HL-60 (cell line): ENCODE measurements around the gene SENP5.
A peak's percentile ranks its signal among the peaks of the same experiment; 100 is the strongest.

Experiments
- DNase-seq, 2 experiments: peaks; one replicate each; pipeline ENCODE4 v3.0.0-alpha.2; 2010 to 2020; ENCODE audit warnings: low read depth in 1 of 2, low spot score in 1 of 2
- H3K27ac ChIP-seq: fragments of 250-450 bp; sonication (Bioruptor Pico); replicated peaks from 2 replicates; pipeline ENCODE4 v1.5.1; 2020; ENCODE audit warnings: mild to moderate bottlenecking, moderate library complexity
- H3K27me3 ChIP-seq: fragments of 250-450 bp; sonication (Bioruptor Pico); 2 replicates; pipeline ENCODE4 v1.5.1; 2021; ENCODE audit warnings: mild to moderate bottlenecking, moderate library complexity; ENCODE audit not compliant: insufficient read depth, poor library complexity, severe bottlenecking
- H3K4me3 ChIP-seq: replicated peaks from 2 replicates; pipeline ENCODE4 v1.5.1; 2011; ENCODE audit warnings: mild to moderate bottlenecking, control low read depth, low read length; ENCODE audit not compliant: insufficient read depth
- CTCF ChIP-seq: IDR thresholded peaks from one replicate; pipeline ENCODE4 v1.5.1; 2011; ENCODE audit warnings: low read length, control low read depth, inconsistent platforms; ENCODE audit not compliant: insufficient read depth
- GABPA ChIP-seq: IDR thresholded peaks from 2 replicates; pipeline ENCODE4 v1.6.1; 2012; ENCODE audit warnings: low read depth
- POLR2AphosphoS5 ChIP-seq: IDR thresholded peaks from 2 replicates; pipeline ENCODE4 v1.6.1; 2012; ENCODE audit warnings: low read depth
- SPI1 ChIP-seq: IDR thresholded peaks from 2 replicates; pipeline ENCODE4 v1.6.1; 2012; ENCODE audit warnings: low read depth, mild to moderate bottlenecking, borderline replicate concordance
- TF ChIP-seq, protein P1 (sequence below): IDR thresholded peaks from 2 replicates; pipeline ENCODE4 v1.6.1; 2012; ENCODE audit warnings: low read depth; ENCODE audit not compliant: insufficient replicate concordance

The SENP5 gene

GRCh38 chr3:196916995-196917394 is 49.3 kb downstream of the SENP5 start:
- Histone ChIP-seq H3K27ac (no peak overlapping the region), H3K4me3 (no peak overlapping the region), H3K27me3 (no peaks in the 10 kb centered on the region)
- TF ChIP-seq SPI1, result no peak
- no peak for TF ChIP-seq GABPA
- TF ChIP-seq, protein P1, sequence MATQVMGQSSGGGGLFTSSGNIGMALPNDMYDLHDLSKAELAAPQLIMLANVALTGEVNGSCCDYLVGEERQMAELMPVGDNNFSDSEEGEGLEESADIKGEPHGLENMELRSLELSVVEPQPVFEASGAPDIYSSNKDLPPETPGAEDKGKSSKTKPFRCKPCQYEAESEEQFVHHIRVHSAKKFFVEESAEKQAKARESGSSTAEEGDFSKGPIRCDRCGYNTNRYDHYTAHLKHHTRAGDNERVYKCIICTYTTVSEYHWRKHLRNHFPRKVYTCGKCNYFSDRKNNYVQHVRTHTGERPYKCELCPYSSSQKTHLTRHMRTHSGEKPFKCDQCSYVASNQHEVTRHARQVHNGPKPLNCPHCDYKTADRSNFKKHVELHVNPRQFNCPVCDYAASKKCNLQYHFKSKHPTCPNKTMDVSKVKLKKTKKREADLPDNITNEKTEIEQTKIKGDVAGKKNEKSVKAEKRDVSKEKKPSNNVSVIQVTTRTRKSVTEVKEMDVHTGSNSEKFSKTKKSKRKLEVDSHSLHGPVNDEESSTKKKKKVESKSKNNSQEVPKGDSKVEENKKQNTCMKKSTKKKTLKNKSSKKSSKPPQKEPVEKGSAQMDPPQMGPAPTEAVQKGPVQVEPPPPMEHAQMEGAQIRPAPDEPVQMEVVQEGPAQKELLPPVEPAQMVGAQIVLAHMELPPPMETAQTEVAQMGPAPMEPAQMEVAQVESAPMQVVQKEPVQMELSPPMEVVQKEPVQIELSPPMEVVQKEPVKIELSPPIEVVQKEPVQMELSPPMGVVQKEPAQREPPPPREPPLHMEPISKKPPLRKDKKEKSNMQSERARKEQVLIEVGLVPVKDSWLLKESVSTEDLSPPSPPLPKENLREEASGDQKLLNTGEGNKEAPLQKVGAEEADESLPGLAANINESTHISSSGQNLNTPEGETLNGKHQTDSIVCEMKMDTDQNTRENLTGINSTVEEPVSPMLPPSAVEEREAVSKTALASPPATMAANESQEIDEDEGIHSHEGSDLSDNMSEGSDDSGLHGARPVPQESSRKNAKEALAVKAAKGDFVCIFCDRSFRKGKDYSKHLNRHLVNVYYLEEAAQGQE, result no peak
- TF ChIP-seq POLR2AphosphoS5, result no peak
- TF ChIP-seq CTCF, result no peak
- DNase-seq, result no peak

- H3K27me3 ChIP-seq, result no peaks in the 10 kb centered on the region
- no peak overlapping the region for H3K4me3 ChIP-seq
- no peak for DNase-seq
- no peak for TF ChIP-seq POLR2AphosphoS5
- TF ChIP-seq, protein P1, result no peak
- TF ChIP-seq GABPA, result no peak
- no peak for TF ChIP-seq CTCF
- TF ChIP-seq SPI1, result no peak
- no peak overlapping the region for H3K27ac ChIP-seq
Observed at GRCh38 chr3:196918968-196919367, 51.2 kb downstream of the SENP5 start.

- peak in 1 of 2 experiments; percentile 21 for DNase-seq
Observed at GRCh38 chr3:196920733-196921132, 53.0 kb downstream of the SENP5 start.

More at GRCh38 chr3:196920733-196921132, 53.0 kb downstream of the SENP5 start:
- Histone ChIP-seq H3K27ac (0 out of 2 replicates have a peak overlapping the region, but pooled peaks have one; percentile 11), H3K27me3 (no peaks in the 10 kb centered on the region), H3K4me3 (no peak overlapping the region)
- TF ChIP-seq SPI1 (peak; percentile 92), CTCF (no peak)
